NT2/D1 (cell line): ENCODE results near the gene TDRD9.

Source experiments
- SUZ12 ChIP-seq: IDR thresholded peaks from 2 replicates; pipeline ENCODE4 v1.6.1; 2011; ENCODE audit not compliant: insufficient read length, insufficient read depth; ENCODE audit errors: extremely low read depth
- YY1 ChIP-seq: IDR thresholded peaks from 2 replicates; pipeline ENCODE4 v1.6.1; 2011; ENCODE audit not compliant: insufficient read length, insufficient read depth
- ZNF274 ChIP-seq: IDR thresholded peaks from 2 replicates; pipeline ENCODE4 v1.6.1; 2011; ENCODE audit warnings: mild to moderate bottlenecking, low read depth, low read length

DNA sequence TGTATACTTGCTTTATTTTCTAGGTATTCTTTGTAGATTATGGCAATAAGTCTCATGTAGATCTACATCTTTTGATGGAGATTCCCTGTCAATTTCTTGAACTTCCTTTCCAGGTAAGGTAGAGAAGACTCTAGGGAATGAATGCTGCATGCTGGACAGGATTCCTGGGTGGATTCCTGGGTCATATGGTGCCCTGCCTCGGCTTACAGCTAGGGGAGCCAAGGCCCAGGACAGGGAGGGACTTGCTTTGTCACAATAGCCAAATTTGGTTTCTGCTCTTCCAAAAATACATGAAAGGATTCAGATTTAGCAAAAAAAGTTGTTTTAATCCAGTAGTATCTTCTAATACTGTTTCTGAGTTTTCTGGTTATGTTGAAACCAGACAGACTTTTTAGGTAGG, 97.8 kb downstream of the TDRD9 start:
- TF ChIP-seq YY1 (no peak), SUZ12 (no peak), ZNF274 (no peak)
